GM12872 (cell line): Measurements from ENCODE around the gene VLDLR.

ENCODE experiments used
- CTCF ChIP-seq: IDR thresholded peaks from 3 replicates; pipeline ENCODE4 v1.5.1; 2011; ENCODE audit warnings: low read depth, mild to moderate bottlenecking, low read length, moderate library complexity; ENCODE audit not compliant: insufficient read depth

The VLDLR gene

DNA sequence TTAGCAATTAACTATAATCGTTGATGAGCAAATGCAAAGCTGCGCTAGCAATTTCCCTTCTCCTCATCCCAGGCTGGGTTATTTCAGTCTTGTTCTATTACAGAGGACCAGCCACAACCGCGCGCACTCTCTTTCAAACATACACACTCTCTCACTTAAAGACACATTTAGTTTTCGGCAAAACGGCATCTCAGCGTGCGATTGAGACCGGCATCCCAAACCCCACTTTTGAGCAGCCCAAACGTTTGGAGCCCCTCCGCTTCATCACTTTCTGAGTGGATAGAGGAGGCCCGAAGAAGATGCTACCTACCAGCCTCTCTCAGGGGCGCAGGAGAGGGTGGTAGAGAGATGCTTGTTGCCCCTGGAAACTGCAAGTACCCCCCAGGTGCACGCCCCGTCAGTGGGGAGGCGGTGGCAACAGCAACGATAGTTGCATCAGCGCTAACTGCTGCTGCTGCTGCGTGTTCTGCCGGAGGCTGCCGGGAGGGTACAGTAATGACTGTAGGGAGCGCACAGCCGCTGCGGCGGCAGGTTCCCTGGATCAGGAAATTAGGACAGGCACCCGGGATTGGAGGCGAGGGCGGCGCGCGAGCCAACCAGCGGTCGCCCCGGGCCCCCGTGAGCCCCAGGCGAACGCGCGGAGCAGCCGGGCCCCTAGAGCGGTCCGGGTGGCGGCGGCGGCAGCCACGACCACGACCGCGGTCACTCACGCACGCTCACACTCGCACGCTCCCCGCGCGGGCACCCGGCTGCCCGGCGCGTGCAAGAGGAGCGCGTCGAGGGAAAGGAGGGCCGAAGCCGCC is 467 bp upstream of the VLDLR start:
- no peak for TF ChIP-seq CTCF

DNA sequence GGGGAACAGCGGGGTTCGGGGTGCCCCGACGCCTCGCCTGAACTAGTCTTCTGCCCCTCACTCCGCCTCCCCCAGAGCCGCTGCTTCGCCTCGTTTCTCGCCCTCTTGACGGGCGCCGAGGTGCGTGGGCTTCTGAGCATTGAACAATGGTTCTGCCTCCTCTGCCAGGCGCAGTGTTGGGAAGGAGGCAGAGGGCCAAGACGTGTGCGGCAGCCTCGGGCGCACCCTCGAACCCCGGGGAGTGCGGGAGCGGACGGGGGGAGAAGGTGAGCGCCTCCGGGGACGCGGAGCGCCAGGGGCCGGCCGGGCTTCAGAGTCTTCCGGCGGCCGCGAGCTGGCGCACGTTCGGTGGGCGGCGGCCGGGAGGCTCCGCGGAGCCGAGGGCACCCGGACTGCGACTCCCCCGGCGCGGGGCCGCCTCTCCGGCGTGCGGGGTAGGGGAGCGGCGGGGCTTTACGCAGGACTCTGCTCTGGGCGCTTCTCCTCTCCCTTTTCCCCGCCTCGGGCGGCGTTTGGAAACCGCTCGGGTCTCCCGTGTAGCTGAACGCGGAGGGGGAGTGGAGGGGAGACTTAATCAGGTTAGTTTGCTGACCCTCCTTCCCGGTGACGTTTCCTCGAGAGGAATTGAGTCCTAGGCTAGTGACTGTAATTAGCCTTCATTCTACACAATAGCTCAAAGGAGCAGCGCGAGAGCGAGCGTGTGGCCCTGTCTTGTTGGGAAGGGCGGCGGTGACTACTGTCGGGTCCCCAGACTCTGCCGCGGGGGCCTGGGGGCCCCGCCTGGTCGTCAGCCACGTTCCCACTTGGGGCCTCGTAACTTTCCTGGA is 1.1 kb downstream of the VLDLR start:
- TF ChIP-seq CTCF: no peak

DNA sequence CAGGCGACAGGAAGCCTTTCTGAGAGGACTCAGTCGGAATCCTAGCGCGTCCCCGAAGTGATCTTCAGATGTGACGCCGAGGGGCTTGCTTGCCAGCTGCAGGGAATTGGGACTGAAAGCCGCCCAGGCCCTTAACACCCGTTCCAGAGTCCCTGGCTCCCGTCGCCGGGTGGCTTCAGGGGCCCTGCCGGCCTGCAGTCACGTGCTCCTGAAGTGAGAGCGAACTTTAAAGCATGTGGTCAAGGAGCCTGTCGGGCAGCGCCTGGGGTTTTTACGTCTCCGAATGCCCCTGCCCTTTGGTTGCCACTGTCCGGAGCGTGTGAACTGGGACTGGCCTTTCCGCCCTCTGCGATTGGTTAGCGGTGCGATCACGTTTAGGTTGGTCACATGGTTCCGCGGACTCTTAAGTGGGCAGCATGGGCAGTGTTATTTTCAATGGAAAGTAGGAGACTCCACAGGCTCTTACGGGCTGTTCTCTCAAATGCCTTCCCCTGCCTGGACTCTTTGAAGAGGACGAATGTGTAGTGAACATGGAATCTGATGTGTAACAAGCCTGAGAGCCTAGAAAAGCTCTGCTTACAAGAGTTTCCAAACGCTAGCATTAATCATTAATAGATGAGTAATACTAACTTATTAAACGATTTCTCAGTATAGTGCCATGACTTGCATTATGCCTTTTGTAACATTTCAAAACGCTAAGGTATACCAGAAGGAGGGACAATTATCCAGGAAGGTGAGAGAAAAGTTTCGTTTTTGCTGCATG is 1.9 kb downstream of the VLDLR start:
- no peak for TF ChIP-seq CTCF

GRCh38 chr9:2624051-2624682 is 2.6 kb downstream of the VLDLR start:
- no peak for TF ChIP-seq CTCF

GRCh38 chr9:2625427-2625826 is 3.8 kb downstream of the VLDLR start:
- TF ChIP-seq CTCF: 0 out of 3 replicates have a peak, but pooled peaks have one; percentile 2

GRCh38 chr9:2628919-2629318 is 7.3 kb downstream of the VLDLR start:
- TF ChIP-seq CTCF: no peak
